ENCODE results near the gene LRRIQ1.

Gene LRRIQ1

GRCh38 chr12:85279449-85280164 is 243.5 kb downstream of the LRRIQ1 start:
- H3K27ac ChIP-seq = no peak overlapping the region
- CTCF ChIA-PET = interaction anchor here (0.6 kb wide), 1 partner anchor 246 kb away, joined by 3 read pairs; no protein-coding TSS in a partner anchor
- POLR2A ChIA-PET (ENCODE audit: low non-redundant PET) = no interaction called here

DNA sequence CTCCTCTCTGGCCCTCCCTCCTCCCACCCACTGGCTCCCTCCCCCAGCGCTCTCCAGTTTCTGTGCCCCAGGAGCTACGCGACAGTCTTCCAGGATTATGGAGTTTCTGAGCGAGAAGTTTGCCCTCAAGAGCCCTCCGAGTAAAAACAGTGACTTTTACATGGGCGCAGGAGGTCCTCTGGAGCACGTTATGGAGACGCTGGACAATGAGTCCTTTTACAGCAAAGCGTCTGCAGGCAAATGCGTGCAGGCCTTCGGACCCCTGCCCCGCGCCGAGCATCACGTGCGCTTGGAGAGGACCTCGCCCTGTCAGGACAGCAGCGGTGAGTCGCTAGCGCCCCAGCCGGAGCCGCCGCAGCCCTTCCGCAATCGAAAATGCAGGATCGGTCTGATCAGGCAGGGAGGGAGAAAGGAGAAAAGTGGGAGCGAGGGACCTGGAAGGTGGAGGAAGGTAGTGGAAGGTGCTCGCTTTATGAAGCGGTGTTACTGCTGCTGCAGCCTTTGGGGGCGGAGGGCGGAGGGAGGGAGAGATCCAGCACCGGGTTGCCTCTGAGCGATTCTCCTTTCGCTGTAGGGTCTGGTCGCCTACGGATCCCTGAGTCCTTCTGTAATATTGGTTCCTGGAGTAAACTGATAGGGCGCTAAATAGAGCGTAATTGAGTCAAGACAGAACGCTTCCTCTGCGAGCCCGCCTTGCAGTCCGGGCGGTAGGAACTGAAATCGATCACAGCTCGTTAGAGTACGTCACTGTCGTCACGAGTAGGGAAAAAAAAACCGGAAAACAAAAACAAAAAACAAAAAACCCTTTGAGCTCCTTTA is 244.2 kb downstream of the LRRIQ1 start, which contains the start of gene ALX1:
ALX1 (plus strand) TSS at position 56 of the 819 bp plus-strand sequence; CDS start at position 98, 42 bp downstream.
- peak; percentile 15 for DNase-seq (ENCODE audit: low spot score)
- no peak within 1 kb of the TSS for H3K27ac ChIP-seq
- POLR2A ChIA-PET (ENCODE audit: low non-redundant PET) = no interaction called here
- CTCF ChIA-PET = interaction anchor here (0.6 to 1.3 kb wide), 2 partner anchors 16 to 247 kb away, joined by 3 to 4 read pairs; no protein-coding TSS in a partner anchor
- TF ChIP-seq CTCF (conservative IDR thresholded peaks at IDR 0.05; ENCODE audit: low read depth) = no peak

More at GRCh38 chr12:85279449-85280164, 243.5 kb downstream of the LRRIQ1 start:
- no peak for TF ChIP-seq CTCF (conservative IDR thresholded peaks at IDR 0.05; ENCODE audit: low read depth)
- DNase-seq (ENCODE audit: low spot score) = no peak

DNA sequence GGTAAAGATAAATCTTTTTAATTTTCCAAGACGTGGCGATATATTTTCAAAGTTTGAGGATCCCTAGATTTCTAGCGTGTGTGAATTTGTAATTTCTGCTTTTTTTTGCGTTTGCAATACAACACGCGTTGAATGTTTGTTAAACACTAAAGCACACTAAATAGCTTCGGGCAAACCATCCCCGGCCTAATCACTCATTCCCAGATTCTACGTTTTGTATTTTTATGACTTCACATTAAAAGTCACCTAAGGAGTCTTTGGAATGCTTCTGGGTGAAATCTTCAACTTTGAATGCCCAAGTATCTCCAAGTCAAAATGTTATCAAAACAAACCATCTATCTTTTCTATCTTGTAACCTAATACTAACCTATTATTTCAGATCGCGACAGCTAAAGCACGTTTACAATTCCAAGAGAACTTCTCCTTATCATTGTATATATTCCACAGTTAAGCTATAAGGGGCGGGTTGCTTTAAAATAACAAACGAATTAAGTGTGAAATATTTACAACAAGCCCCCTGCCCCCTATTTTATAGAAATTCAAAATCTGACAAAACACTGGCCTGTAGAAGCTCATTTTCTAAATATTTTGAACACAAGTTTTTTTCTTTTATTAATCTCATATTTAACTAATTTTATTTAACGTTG is 245.0 kb downstream of the LRRIQ1 start:
- H3K27ac ChIP-seq = no peak overlapping the region
- POLR2A ChIA-PET (ENCODE audit: low non-redundant PET) = no interaction called here
- CTCF ChIA-PET = interaction anchor here (1.3 kb wide), 1 partner anchor 16 kb away, joined by 4 read pairs; no protein-coding TSS in a partner anchor
- TF ChIP-seq CTCF (conservative IDR thresholded peaks at IDR 0.05; ENCODE audit: low read depth) = no peak
- no peak for DNase-seq (ENCODE audit: low spot score)

DNA sequence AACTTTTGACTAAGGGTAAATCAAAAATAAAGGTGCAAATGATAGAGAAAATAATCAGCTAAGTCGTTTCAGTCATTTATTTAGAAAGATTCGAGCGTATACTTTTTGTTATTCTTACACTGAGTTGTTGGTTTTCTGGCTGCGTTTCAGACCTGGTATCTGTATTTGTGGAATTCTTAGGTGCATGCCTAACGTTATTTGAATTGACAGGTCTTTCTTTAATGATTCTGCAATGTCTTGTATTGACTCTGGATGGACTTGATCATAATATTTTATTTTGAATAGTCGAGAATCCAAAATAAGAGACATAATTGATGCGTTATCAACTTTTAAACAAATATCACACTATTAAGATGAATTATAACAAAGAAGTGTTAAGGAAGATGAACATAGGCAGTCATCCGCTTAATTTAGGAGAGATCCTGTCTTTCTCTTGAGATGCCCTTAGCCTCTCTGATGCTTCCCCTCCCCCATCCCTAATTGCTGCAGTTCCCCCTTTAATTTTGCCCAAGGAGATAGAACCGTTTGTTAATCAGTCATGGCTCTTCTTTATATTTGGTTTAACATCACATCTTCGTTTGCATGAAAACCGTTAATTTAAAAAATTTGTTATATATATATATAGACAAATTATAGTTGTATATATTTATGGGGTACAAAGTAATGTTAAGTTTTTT is 245.6 kb downstream of the LRRIQ1 start:
- ChIA-PET POLR2A (ENCODE audit: low non-redundant PET) (no interaction called here), CTCF (no interaction called here)
- DNase-seq (ENCODE audit: low spot score) = no peak
- no peak overlapping the region for H3K27ac ChIP-seq
- TF ChIP-seq CTCF (conservative IDR thresholded peaks at IDR 0.05; ENCODE audit: low read depth) = no peak

GRCh38 chr12:85283560-85283959 is 247.4 kb downstream of the LRRIQ1 start:
- ChIA-PET POLR2A (ENCODE audit: low non-redundant PET) (no interaction called here), CTCF (no interaction called here)
- TF ChIP-seq CTCF (conservative IDR thresholded peaks at IDR 0.05; ENCODE audit: low read depth) = no peak
- DNase-seq (ENCODE audit: low spot score) = no peak
- no peak overlapping the region for H3K27ac ChIP-seq

All from RWPE1 (cell line).